Activated T-helper 1 cell treated with anti-CD3 and anti-CD28 coated beads, Interleukin-12 subunit alpha, Interleukin-12 subunit beta, Interleukin-2, Interleukin-4 antibody, amounts not matched to agents 30 ng/mL and 10 ng/mL and 1 ng/mL, durations not matched to agents 14 hours and 24 hours and 36 hours (primary cell): ENCODE data around the gene CNN2. TPM values are rescaled to one million over a fixed set of nuclear protein-coding genes. Genes with fewer than 3 reads are reported as not detected.
"Not testable (repeated sequence)": the region's sequence is repeated elsewhere in the genome, so short reads cannot be mapped to it uniquely, and the experiment has no call there.

Experiments
- DNase-seq: peaks from one replicate; pipeline ENCODE4 v3.0.0; 2021; ENCODE audit warnings: low spot score
- H3K27ac Mint-ChIP-seq: one replicate; pipeline ENCODE4 v1.8.0; 2021; ENCODE audit warnings: mild to moderate bottlenecking, mixed read lengths
- H3K27me3 Mint-ChIP-seq: one replicate; pipeline ENCODE4 v1.8.0; 2022; ENCODE audit warnings: mild to moderate bottlenecking, moderate library complexity, mixed read lengths; ENCODE audit not compliant: insufficient read depth
- H3K36me3 Mint-ChIP-seq: one replicate; pipeline ENCODE4 v1.8.0; 2021; ENCODE audit warnings: low read depth, mixed read lengths
- H3K4me1 Mint-ChIP-seq: one replicate; pipeline ENCODE4 v1.8.0; 2021; ENCODE audit warnings: low read depth, mixed read lengths
- H3K4me3 Mint-ChIP-seq: one replicate; pipeline ENCODE4 v1.8.0; 2021; ENCODE audit warnings: mild to moderate bottlenecking, moderate library complexity, mixed read lengths
- H3K9me3 Mint-ChIP-seq: one replicate; pipeline ENCODE4 v1.8.0; 2021; ENCODE audit warnings: mixed read lengths
- intact Hi-C: fragments of 100-400 bp; cut with micrococcal nuclease; formaldehyde crosslinking; loops from one replicate; pipeline ENCODE4 v1.15.1; 2024
- total RNA-seq: library from RNA; stranded (reverse); gene quantifications from 2 replicates; pipeline ENCODE4 v1.2.3, GENCODE V29; 2022

The CNN2 gene
- total RNA-seq, 1 donor from 2014 or later: 112 TPM

DNA sequence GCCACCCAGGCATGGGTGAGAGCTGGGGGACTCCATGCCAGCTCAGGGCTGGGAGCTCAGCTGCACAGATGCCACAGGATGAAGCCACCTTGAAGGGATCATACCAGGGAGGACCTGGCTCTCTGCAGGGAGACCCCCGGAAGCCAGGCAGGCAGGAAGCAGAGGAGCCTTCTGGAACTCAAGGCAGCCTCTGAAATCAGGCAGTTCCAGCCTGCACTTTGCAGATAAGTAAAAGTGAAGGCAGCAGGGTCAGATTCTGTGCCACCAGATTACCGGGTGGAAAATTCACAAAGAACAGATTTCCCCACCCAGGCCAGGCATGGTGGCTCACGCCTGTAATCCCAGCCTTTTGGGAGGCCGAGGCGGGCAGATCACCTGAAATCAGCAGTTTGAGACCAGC lies 8.0 kb upstream of the CNN2 start:
- Mint-ChIP-seq H3K27me3 (peaks cover 2% of the 10 kb centered on the region), H3K4me3 (peak overlapping the region; percentile 95), H3K27ac (peak overlapping the region; percentile 29), H3K4me1 (peaks cover 28% of the 10 kb centered on the region), H3K36me3 (peaks cover 6% of the 10 kb centered on the region), H3K9me3 (no peaks in the 10 kb centered on the region)
- DNase-seq: no peak
- intact Hi-C loops: no loop called here

DNA sequence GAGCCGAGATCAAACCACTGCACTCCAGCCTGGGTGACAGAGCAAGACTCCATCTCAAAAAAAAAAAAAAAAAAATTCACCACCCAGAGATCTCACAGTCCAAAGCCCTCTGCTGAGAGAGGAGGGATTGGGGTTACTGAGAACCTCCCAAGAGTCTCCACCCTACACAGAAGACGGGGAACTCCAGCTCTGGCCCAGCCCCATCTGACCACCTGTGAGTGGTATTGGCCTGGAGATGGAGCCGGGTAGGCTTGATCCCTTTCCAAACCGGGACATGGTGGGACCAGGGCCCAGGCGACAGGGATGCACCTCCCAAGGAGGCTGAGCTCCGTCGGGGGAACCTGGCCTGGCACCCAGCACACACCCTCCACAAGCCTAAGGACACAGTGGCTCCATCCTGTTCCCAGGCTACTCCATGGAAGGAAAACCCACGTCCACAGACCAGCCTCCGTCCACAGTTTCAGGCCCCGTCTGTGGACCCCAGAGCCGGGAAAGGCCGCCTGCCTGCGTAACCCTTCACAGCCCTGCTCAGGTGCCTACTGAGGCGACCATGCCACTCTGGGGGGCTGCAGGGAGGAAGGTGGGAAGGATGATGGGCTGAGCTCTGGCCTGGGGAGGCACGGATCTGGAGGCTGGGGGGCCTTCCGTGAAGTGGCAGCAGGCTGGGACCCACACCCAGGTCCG lies 7.3 kb upstream of the CNN2 start:
- H3K27ac Mint-ChIP-seq: peak overlapping the region; percentile 29
- H3K36me3 Mint-ChIP-seq: peaks cover 5% of the 10 kb centered on the region
- peaks cover 2% of the 10 kb centered on the region for H3K27me3 Mint-ChIP-seq
- H3K9me3 Mint-ChIP-seq: no peaks in the 10 kb centered on the region
- H3K4me1 Mint-ChIP-seq: peaks cover 28% of the 10 kb centered on the region
- intact Hi-C loops: no loop called here
- H3K4me3 Mint-ChIP-seq: peak overlapping the region; percentile 95
- no peak for DNase-seq

DNA sequence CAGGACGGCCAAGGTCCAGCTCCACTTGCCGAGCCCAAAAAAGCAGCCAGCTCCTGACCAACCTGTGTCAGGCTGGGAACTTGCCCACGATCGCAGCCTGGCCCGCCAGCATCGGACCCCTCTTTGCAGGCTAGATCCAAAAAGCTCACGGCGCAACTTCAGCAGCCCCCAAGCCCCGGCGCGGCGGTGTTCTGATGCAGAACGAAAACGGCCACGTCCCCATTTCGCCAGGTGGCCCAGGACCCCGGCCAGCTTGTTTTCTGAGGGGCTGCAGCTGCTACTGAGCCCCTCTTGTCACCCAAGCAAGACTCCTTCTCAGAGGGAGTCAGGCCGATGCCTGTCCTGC lies 6.8 kb upstream of the CNN2 start:
- Mint-ChIP-seq H3K4me1 (peaks cover 28% of the 10 kb centered on the region), H3K9me3 (no peaks in the 10 kb centered on the region), H3K4me3 (peak overlapping the region; percentile 95), H3K27me3 (peaks cover 2% of the 10 kb centered on the region), H3K27ac (no peak overlapping the region), H3K36me3 (peaks cover 4% of the 10 kb centered on the region)
- no peak for DNase-seq
- intact Hi-C loops: no loop called here

DNA sequence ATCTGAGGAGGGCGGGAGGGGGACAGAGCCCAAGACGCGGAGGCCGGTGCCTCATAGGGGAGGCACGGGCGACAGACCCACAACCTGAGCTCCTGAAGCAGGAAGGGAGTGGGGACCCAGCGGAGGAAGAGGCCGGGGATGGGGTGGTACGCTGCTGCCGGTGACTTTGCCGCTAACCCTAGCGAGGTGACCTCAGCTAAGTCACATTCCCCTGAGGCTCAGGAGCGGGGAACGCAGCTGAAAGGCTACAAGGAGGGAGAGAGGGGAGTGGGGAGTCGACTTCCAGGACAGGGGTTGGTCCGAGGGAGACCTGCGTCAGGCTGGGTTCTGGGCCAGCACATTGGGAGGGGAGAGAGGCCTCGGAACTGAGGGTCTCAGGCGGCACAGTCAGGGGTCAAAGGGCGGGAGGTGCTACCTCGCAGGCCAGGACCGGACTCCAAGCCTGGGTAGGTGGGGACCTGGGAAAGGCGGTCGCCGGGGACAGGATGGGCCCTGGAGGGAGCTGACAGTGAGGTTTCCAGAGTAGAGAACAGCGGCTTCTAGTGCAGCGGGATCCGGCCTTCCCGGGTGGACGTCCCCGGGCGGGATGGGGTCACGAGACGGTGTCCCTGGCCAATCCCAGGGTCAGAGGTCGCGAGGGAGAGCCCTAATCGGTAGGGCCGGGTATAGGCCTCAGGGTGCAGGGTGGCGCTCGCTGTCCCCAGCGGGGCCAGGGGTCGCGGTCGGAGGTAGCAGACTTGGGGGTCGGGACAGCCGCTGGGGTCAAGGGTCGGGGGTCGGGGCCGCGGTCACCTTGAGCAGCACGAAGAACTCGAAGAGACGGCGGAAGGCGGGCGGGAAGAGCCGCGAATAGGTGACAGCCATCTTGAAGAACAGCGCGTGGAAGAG lies 6.2 kb upstream of the CNN2 start:
- DNase-seq: no peak
- Mint-ChIP-seq H3K9me3 (no peaks in the 10 kb centered on the region), H3K27ac (peak overlapping the region; percentile 87), H3K4me3 (peak overlapping the region; percentile 95), H3K4me1 (peaks cover 28% of the 10 kb centered on the region), H3K36me3 (peaks cover 4% of the 10 kb centered on the region), H3K27me3 (peaks cover 2% of the 10 kb centered on the region)
- intact Hi-C loops: loop anchor here (2.0 to 5.0 kb wide), 3 partner anchors 35 to 172 kb away; partner anchors contain the start of gene WDR18

DNA sequence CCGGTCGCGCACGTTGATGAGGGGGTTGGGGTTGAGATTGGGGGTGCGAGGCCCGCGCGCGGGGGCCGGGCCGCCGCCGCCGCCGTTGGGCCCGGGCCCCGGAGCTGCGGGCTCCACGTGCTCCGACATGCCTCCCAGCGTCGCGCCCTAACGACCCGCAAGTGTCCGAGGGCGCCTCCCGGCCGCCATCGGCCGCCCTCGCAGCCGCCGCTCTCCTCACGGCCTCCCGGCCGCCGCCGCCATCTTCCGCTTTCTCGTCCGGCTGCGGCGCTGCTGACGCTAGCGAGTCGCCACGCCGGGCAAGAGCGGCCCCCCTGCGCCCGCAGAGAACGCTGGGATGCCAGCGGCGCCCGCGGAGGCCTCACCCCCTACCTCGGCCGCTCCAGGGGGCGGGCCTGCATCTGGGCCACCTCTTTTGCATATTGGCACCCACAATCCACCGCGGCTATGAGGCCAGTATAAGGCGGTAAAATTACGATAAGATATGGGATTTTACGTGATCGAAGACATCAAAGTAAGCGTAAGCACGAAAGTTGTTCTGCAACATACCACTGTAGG lies 5.5 kb upstream of the CNN2 start, which contains the start of gene TMEM259:
Gene TMEM259, minus strand, starts transcription at position 256 of the 558 bp plus-strand sequence. Its CDS starts 127 bp downstream, at position 129.
- peak within 1 kb of the TSS; percentile 95 for H3K4me3 Mint-ChIP-seq

DNA sequence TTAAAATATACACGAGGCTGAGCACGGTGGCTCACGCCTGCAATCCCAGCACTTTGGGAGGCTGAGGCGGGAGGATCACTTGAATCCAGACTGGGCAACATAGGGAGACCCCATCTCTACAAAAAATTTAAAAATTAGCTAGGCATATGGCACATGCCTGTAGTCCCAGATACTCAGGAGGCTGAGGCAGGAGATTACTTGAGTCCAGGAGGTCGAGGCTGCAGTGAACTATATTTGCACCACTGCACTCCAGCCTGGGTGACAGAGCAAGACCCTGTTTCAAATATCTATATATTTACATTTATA lies 2.6 kb upstream of the CNN2 start:
- peaks cover 17% of the 10 kb centered on the region for H3K4me1 Mint-ChIP-seq
- not testable (repeated sequence) for DNase-seq, H3K27me3 Mint-ChIP-seq, H3K9me3 Mint-ChIP-seq, H3K27ac Mint-ChIP-seq, H3K4me3 Mint-ChIP-seq, H3K36me3 Mint-ChIP-seq
- intact Hi-C loops: loop anchor here (5.0 kb wide), 1 partner anchor 168 kb away; no protein-coding TSS in a partner anchor

More for the DNA sequence above, 5.5 kb upstream of the CNN2 start, which contains the start of gene TMEM259:
- intact Hi-C loops: loop anchor here (1.0 to 5.0 kb wide), 12 partner anchors 19 to 341 kb away; partner anchors contain the start of genes ABCA7, MED16, PTBP1 and RNU6-9
- H3K36me3 Mint-ChIP-seq: peaks cover 4% of the 10 kb centered on the region
- no peaks in the 10 kb centered on the region for H3K9me3 Mint-ChIP-seq
- H3K27ac Mint-ChIP-seq: peak within 1 kb of the TSS; percentile 99
- H3K27me3 Mint-ChIP-seq: peaks cover 2% of the 10 kb centered on the region
- peak; percentile 96 for DNase-seq
- peaks cover 30% of the 10 kb centered on the region for H3K4me1 Mint-ChIP-seq

DNA sequence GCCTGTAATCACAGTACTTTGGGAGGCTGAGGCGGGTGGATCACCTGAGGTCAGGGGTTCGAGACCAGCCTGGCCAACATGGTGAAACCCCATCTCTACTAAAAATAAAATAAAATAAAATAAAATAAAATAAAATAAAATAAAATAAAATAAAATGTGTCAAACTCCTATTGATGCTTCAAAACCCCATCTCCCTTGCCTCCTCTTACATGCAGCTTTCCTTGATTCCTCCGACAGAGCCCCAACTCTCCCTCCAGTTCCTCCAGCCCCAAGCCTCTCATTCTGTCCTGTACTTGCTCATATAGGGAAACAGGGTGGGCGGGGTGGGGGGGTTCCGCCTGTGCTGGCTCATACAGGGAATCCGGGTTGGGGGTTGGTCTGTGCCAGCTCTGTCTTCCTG lies 1.3 kb upstream of the CNN2 start:
- intact Hi-C loops, H3K4me3 Mint-ChIP-seq, H3K9me3 Mint-ChIP-seq, DNase-seq, H3K27me3 Mint-ChIP-seq, H3K36me3 Mint-ChIP-seq: not testable (repeated sequence)
- peak overlapping the region; percentile 14 for H3K27ac Mint-ChIP-seq
- peaks cover 17% of the 10 kb centered on the region for H3K4me1 Mint-ChIP-seq

DNA sequence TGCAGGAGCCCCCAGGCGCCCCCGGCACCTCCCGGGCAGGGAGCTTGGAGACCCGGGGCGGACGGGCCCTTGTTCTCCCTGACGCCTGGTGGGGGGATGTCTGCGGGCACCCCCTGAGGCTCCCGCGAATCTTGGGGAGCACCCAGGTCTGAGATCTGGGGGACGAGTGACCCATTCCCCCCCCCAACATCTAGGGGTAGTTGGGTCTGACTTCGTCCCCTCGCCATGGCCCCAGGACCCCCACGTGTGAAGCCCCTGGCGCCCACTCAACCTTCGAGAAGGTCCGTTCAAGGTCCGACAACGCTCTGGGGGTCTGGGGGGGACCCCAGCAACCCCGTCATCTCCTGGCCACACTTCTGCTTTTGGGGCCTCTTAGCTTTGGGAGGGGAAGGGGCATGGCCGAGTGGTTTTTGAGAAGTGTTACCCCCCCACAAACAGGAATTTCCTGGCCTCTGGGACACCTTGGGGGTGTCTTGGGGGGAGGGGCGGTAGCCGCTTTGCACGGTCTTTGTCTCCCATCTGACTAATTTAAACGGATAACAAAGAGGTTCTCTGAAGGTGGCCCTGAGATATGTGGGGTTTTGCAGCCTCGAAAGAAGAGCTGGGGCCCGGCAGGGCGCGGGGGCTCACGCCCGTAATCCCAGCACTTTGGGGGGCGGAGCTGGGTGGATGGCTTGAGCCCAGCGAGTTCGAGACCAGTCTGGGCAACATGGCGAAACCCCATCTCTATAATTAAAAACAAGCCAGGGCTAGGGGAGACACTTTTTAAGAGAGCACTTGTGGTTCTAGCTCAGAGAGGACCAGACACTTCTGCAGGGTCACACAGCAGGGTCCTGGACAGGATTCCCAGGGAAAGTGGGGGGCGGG lies 608 bp downstream of the CNN2 start:
- peaks cover 5% of the 10 kb centered on the region for H3K36me3 Mint-ChIP-seq
- H3K4me1 Mint-ChIP-seq: peaks cover 16% of the 10 kb centered on the region
- no peaks in the 10 kb centered on the region for H3K27me3 Mint-ChIP-seq
- intact Hi-C loops: loop anchor here (1.0 to 2.0 kb wide), 2 partner anchors 76 to 178 kb away; partner anchors contain the start of genes GPX4 and STK11
- H3K9me3 Mint-ChIP-seq: no peaks in the 10 kb centered on the region
- peak overlapping the region; percentile 85 for H3K27ac Mint-ChIP-seq
- DNase-seq: no peak
- peak overlapping the region; percentile 95 for H3K4me3 Mint-ChIP-seq

DNA sequence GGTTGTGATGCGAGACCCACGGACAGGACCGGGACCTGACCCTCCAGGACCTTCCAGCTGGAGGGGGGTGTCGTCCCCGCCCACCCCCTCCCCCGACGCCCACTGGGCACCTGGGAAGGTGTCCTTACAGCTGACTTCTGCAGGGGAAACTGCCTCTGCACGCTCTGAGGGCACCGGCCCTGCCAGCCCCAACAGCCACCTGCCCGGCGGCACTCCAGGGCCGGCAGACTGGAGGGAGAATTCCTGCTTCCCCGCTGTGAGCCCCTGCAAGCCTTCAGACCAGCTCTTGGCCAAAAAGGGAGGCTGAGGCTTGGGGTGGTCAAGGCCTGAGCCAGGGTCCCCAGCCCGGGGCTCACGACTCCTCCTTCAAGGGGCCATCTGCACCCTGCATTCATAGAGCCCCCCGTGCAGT lies 1.2 kb downstream of the CNN2 start:
- H3K4me3 Mint-ChIP-seq: peak overlapping the region; percentile 95
- peaks cover 22% of the 10 kb centered on the region for H3K4me1 Mint-ChIP-seq
- intact Hi-C loops: loop anchor here (1.0 to 2.0 kb wide), 2 partner anchors 11 to 75 kb away; partner anchors contain the start of gene GPX4
- no peaks in the 10 kb centered on the region for H3K27me3 Mint-ChIP-seq
- H3K9me3 Mint-ChIP-seq: no peaks in the 10 kb centered on the region
- peak overlapping the region; percentile 52 for H3K27ac Mint-ChIP-seq
- H3K36me3 Mint-ChIP-seq: peaks cover 12% of the 10 kb centered on the region
- DNase-seq: no peak

DNA sequence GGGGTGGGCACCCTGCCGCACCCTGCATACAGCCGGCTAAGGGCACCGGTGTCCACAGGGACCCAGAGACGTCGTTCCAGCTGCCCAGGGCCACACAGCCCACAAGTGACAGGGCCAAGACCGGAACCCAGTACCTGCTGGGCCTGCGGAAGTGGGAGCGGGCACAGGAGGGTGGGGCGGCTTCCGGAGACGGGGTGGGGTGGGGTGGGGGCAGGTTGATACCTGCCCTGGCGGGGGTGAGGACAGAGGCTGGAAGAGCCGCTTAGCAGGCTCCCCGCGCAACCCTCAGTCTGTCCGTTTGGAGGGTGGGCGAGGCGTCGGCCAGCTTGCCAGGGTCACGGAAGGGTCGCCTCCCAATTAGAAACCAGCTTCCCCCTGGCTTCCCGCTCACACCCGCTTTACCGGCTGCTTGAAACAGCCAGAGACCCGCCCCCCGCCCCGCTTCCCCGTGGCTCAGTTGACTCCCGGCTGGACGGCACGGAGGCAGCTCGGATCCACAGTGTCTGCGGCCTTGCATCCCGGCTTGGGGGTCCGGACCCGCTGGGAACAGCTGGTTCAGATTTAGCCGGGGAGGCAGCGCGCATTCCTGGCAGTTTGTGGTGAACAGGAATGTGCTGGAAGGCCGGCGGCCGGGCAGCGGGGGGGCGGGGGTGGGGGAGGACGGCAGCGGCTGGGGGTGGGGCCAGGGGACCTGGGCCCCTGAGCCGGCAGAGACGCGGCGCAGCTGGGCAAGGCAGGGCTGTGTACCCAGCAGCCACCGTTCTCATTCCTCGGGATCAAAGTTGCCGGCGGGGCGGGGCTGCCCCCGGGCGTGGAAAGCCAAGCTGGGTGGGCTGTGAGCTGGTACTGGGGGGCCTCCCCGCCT lies 1.9 kb downstream of the CNN2 start:
- Mint-ChIP-seq H3K36me3 (peaks cover 13% of the 10 kb centered on the region), H3K4me1 (peaks cover 25% of the 10 kb centered on the region), H3K9me3 (peaks cover 1% of the 10 kb centered on the region), H3K4me3 (peak overlapping the region; percentile 95), H3K27me3 (no peaks in the 10 kb centered on the region), H3K27ac (peak overlapping the region; percentile 52)
- DNase-seq: peak; percentile 58
- intact Hi-C loops: loop anchor here (1.0 kb wide), 1 partner anchor 10 kb away; no protein-coding TSS in a partner anchor

DNA sequence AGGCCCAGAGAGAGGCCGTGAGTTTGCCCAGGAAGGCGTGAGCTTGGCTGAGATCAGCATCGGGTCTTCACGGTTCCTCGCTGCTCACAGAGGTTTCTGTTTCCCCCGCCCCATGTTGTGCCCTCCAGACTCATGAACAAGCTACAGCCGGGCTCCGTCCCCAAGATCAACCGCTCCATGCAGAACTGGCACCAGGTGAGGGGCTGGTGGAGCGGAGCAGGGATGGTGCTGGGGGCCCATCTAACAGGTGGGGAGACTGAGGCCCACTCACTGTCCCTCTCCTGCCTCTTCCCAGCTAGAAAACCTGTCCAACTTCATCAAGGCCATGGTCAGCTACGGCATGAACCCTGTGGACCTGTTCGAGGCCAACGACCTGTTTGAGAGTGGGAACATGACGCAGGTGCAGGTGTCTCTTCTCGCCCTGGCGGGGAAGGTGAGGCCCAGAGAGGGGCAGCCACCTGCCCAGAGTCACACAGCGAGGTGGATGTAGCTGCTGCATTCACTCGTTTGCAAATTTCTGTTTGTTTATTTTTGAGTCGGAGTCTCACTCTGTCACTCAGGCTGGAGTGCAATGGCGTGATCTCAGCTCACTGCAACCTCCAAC lies 6.0 kb downstream of the CNN2 start:
- intact Hi-C loops: no loop called here
- Mint-ChIP-seq H3K4me3 (no peak overlapping the region), H3K27me3 (no peaks in the 10 kb centered on the region), H3K9me3 (peaks cover 3% of the 10 kb centered on the region), H3K4me1 (peaks cover 33% of the 10 kb centered on the region), H3K36me3 (peaks cover 26% of the 10 kb centered on the region), H3K27ac (no peak overlapping the region)
- no peak for DNase-seq
